Upper lobe of left lung (tissue), 6 donors: ENCODE measurements around the gene CYP2W1. TPM values are rescaled to one million over a fixed set of nuclear protein-coding genes. Genes with fewer than 3 reads are reported as not detected.

Source experiments
- ATAC-seq, 2 donors: fragments of 200-7000 bp; cut with Tn5 transposase; one replicate each; pipeline ENCODE4 v1.9.1; 2022; ENCODE audit warnings: mild to moderate bottlenecking in 2 of 2, moderate library complexity in 2 of 2; ENCODE audit not compliant: low FRiP score in 2 of 2
- DNase-seq, 2 donors: peaks; one replicate each; pipeline ENCODE4 v3.0.0-alpha.2; 2019 to 2020
- H3K27ac ChIP-seq, 4 donors: fragments of 200-600 bp; sonication (generic); one replicate each; pipeline ENCODE4 v1.5.1; 2016 to 2019
- H3K27me3 ChIP-seq, 4 donors: fragments of 200-600 bp; sonication (generic); one replicate each; pipeline ENCODE4 v1.5.1; 2017 to 2019
- H3K36me3 ChIP-seq, 4 donors: fragments of 200-600 bp; sonication (generic); one replicate each; pipeline ENCODE4 v1.5.1; 2016 to 2019
- H3K4me1 ChIP-seq, 4 donors: fragments of 200-600 bp; sonication (generic); one replicate each; pipeline ENCODE4 v1.5.1; 2018 to 2019
- H3K4me3 ChIP-seq, 4 donors: fragments of 200-600 bp; sonication (generic); one replicate each; pipeline ENCODE4 v1.5.1; 2017 to 2019; ENCODE audit warnings: mild to moderate bottlenecking in 2 of 4, moderate library complexity in 1 of 4
- H3K9me3 ChIP-seq, 4 donors: fragments of 200-600 bp; sonication (generic); one replicate each; pipeline ENCODE4 v1.5.1; 2018 to 2019
- CTCF ChIP-seq, 6 experiments: fragments of 450-650 bp in 4 of 6; fragments of 200-600 bp in 2 of 6; sonication (generic) in 2 of 6; IDR thresholded peaks; one replicate each; pipeline ENCODE4 v1.5.1; 2016 to 2019; ENCODE audit warnings: antibody characterized with exemption in 6 of 6
- EP300 ChIP-seq, 4 donors: sonication (generic); formaldehyde crosslinking; IDR thresholded peaks; one replicate each; pipeline ENCODE4 v1.5.1; 2017; ENCODE audit warnings: antibody characterized with exemption in 4 of 4, control low read depth in 2 of 4
- POLR2A ChIP-seq, 4 donors: fragments of 450-650 bp; IDR thresholded peaks; one replicate each; pipeline ENCODE4 v1.5.1; 2016 to 2017; ENCODE audit warnings: antibody characterized with exemption in 4 of 4, mild to moderate bottlenecking in 2 of 4
- POLR2AphosphoS5 ChIP-seq, 2 donors: sonication (generic); formaldehyde crosslinking; IDR thresholded peaks; one replicate each; pipeline ENCODE4 v1.5.1; 2017; ENCODE audit warnings: antibody characterized with exemption in 2 of 2
- WGBS, 2 donors: methylation state at CpG; one replicate each; pipeline ENCODE4 v1.1.5; 2017 to 2018; 5-methylcytosine and 5-hydroxymethylcytosine counted together
- total RNA-seq, 6 donors: library from RNA; depleted of rRNA in 4 of 6; stranded (reverse); fragments of >200 nt in 4 of 6; gene quantifications; one replicate each; pipeline versions ENCODE4 v1.1.0 to v1.2.1, GENCODE V29; 2016 to 2021
- donor health status: DM: no; HTN: no; CAD: no; lungs with moderate emphysema.
- donor health status: DM: no; HTN: yes; CAD: no; lungs with severe emphysema.

CYP2W1 gene
- total RNA-seq, 6 donors from 2014 or later = not detected

GRCh38 chr7:951881-952547 lies 31.0 kb upstream of the CYP2W1 start:
- whole genome bisulfite sequencing, 2 donors = 95 to 100% methylated on average over 1 to 20 of the region's 21 CpGs
- Histone ChIP-seq H3K36me3 (no peaks in the 10 kb centered on the region), H3K27me3 (peaks cover 0 to 2% (median 0%) of the 10 kb centered on the region in 4 donors), H3K4me3 (no peak overlapping the region), H3K27ac (no peak overlapping the region), H3K4me1 (peaks cover 9 to 38% (median 18%) of the 10 kb centered on the region in 4 donors), H3K9me3 (no peaks in the 10 kb centered on the region)
- DNase-seq (peak in 1 of 2 donors; percentile 80), ATAC-seq (no peak)
- TF ChIP-seq POLR2A (IDR thresholded peaks at IDR 0.05) = no peak
- TF ChIP-seq CTCF (IDR thresholded peaks at IDR 0.05) = no peak
- TF ChIP-seq EP300 (IDR thresholded peaks at IDR 0.05) = no peak
- TF ChIP-seq POLR2AphosphoS5 (IDR thresholded peaks at IDR 0.05) = no peak

GRCh38 chr7:952548-953441 lies 30.2 kb upstream of the CYP2W1 start:
- Histone ChIP-seq H3K27me3 (peaks cover 0 to 2% (median 0%) of the 10 kb centered on the region in 4 donors), H3K27ac (peak overlapping the region in 1 of 4 donors; percentile 86), H3K4me3 (peak overlapping the region in 3 of 4 donors; percentile 65 to 72 (median 68)), H3K36me3 (no peaks in the 10 kb centered on the region), H3K4me1 (peaks cover 13 to 42% (median 20%) of the 10 kb centered on the region in 4 donors), H3K9me3 (no peaks in the 10 kb centered on the region)
- DNase-seq = peak in 1 of 2 donors; percentile 54
- TF ChIP-seq CTCF (IDR thresholded peaks at IDR 0.05) (no peak), EP300 (IDR thresholded peaks at IDR 0.05) (no peak), POLR2AphosphoS5 (IDR thresholded peaks at IDR 0.05) (no peak), POLR2A (IDR thresholded peaks at IDR 0.05) (no peak)
- WGBS, 2 donors = 67 to 82% methylated on average over 8 to 19 of the region's 20 CpGs
- no peak for ATAC-seq

GRCh38 chr7:953547-954327 lies 29.2 kb upstream of the CYP2W1 start:
- DNase-seq = peak; percentile 74 to 94
- WGBS, 2 donors = 7% methylated on average over 37 of the region's 78 CpGs; no CpG with 5 or more reads in 1 of the 2 donors
- Histone ChIP-seq H3K36me3 (no peaks in the 10 kb centered on the region), H3K4me3 (peak overlapping the region; percentile 38 to 72 (median 66)), H3K9me3 (no peaks in the 10 kb centered on the region), H3K4me1 (peaks cover 13 to 48% (median 20%) of the 10 kb centered on the region in 4 donors), H3K27me3 (peaks cover 0 to 2% (median 0%) of the 10 kb centered on the region in 4 donors), H3K27ac (peak overlapping the region; percentile 3 to 86 (median 66))
- ATAC-seq = peak; percentile 34 to 67
- TF ChIP-seq CTCF (IDR thresholded peaks at IDR 0.05) (no peak), POLR2A (IDR thresholded peaks at IDR 0.05) (peak in 1 of 4 donors; percentile 10), EP300 (IDR thresholded peaks at IDR 0.05) (no peak), POLR2AphosphoS5 (IDR thresholded peaks at IDR 0.05) (peak in 1 of 2 donors; percentile 13)

GRCh38 chr7:954330-955238 lies 28.4 kb upstream of the CYP2W1 start, which contains the start of gene ADAP1:
Gene ADAP1 (minus strand): TSS chr7:954680. CDS start chr7:954477, 203 bp downstream.
- H3K9me3 ChIP-seq = no peaks in the 10 kb centered on the region
- ATAC-seq (peak in 1 of 2 donors; percentile 67), DNase-seq (peak; percentile 59 to 93)
- TF ChIP-seq POLR2AphosphoS5 (IDR thresholded peaks at IDR 0.05) = no peak
- TF ChIP-seq POLR2A (IDR thresholded peaks at IDR 0.05) = no peak
- TF ChIP-seq EP300 (IDR thresholded peaks at IDR 0.05) = no peak
- TF ChIP-seq CTCF (IDR thresholded peaks at IDR 0.05) = peak; percentile 23 to 67 (median 60)
- H3K4me3 ChIP-seq = peak within 1 kb of the TSS; percentile 38 to 72 (median 66)
- no peaks in the 10 kb centered on the region for H3K36me3 ChIP-seq
- 28 to 82% methylated on average over 2 to 3 of the region's 115 CpGs for WGBS, 2 donors
- peaks cover 0 to 2% (median 0%) of the 10 kb centered on the region in 4 donors for H3K27me3 ChIP-seq
- peaks cover 13 to 48% (median 20%) of the 10 kb centered on the region in 4 donors for H3K4me1 ChIP-seq
- H3K27ac ChIP-seq = peak within 1 kb of the TSS; percentile 3 to 86 (median 66)
